Neural cell (in vitro differentiated cells): ENCODE data around the gene ASCC1.

ENCODE experiments used
- EZH2 ChIP-seq: fragments of 200-600, 300-800 bp; shearing (Covaris generic), sonication (generic); IDR thresholded peaks from 2 replicates; pipeline ENCODE4 v1.6.1; 2014; ENCODE audit warnings: antibody characterized with exemption, low read length, borderline replicate concordance, mild to moderate bottlenecking; ENCODE audit not compliant: insufficient read depth, poor library complexity, severe bottlenecking
- SMC3 ChIP-seq: fragments of 450-650 bp; conservative IDR thresholded peaks from 2 replicates; pipeline ENCODE4 v1.6.1; 2014; ENCODE audit warnings: antibody characterized with exemption, mild to moderate bottlenecking, moderate library complexity; ENCODE audit not compliant: poor library complexity
- TF ChIP-seq, protein P1 (sequence below): fragments of 450-650 bp; IDR thresholded peaks from 2 replicates; pipeline ENCODE4 v1.5.1; 2014; ENCODE audit warnings: antibody characterized with exemption, mild to moderate bottlenecking, moderate library complexity; ENCODE audit not compliant: poor library complexity, severe bottlenecking

- TF ChIP-seq, protein P1, sequence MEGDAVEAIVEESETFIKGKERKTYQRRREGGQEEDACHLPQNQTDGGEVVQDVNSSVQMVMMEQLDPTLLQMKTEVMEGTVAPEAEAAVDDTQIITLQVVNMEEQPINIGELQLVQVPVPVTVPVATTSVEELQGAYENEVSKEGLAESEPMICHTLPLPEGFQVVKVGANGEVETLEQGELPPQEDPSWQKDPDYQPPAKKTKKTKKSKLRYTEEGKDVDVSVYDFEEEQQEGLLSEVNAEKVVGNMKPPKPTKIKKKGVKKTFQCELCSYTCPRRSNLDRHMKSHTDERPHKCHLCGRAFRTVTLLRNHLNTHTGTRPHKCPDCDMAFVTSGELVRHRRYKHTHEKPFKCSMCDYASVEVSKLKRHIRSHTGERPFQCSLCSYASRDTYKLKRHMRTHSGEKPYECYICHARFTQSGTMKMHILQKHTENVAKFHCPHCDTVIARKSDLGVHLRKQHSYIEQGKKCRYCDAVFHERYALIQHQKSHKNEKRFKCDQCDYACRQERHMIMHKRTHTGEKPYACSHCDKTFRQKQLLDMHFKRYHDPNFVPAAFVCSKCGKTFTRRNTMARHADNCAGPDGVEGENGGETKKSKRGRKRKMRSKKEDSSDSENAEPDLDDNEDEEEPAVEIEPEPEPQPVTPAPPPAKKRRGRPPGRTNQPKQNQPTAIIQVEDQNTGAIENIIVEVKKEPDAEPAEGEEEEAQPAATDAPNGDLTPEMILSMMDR, result no peak
- TF ChIP-seq SMC3 (no peak), EZH2 (no peak)
Measured at GRCh38 chr10:72093450-72093849, 122.6 kb downstream of the ASCC1 start.
